Tibial nerve (tissue), 4 donors: ENCODE results near the gene BACH1. TPM values are rescaled to one million over a fixed set of nuclear protein-coding genes. Genes with fewer than 3 reads are reported as not detected.

Experiments
- DNase-seq, 2 donors: peaks; one replicate each; pipeline ENCODE4 v3.0.0-alpha.2; 2019; ENCODE audit warnings: low spot score in 2 of 2
- H3K27ac ChIP-seq, 4 donors: fragments of 200-600 bp; sonication (generic) in 3 of 4; one replicate each; pipeline ENCODE4 v1.5.1; 2017 to 2019; ENCODE audit warnings: mild to moderate bottlenecking in 1 of 4
- H3K27me3 ChIP-seq, 2 donors: fragments of 200-600 bp; sonication (generic) in 1 of 2; one replicate each; pipeline versions ENCODE4 v1.5.1 to v1.6.0; 2017 to 2019
- H3K36me3 ChIP-seq, 3 donors: fragments of 200-600 bp; sonication (generic); one replicate each; pipeline ENCODE4 v1.5.1; 2018 to 2019
- H3K4me1 ChIP-seq, 4 donors: fragments of 200-600 bp; sonication (generic) in 3 of 4; one replicate each; pipeline ENCODE4 v1.5.1; 2017 to 2019
- H3K4me3 ChIP-seq, 4 donors: fragments of 200-600 bp; sonication (generic) in 3 of 4; one replicate each; pipeline ENCODE4 v1.5.1; 2017 to 2019; ENCODE audit warnings: mild to moderate bottlenecking in 1 of 4, moderate library complexity in 1 of 4
- H3K9me3 ChIP-seq, 4 donors: fragments of 200-600 bp; sonication (generic) in 3 of 4; one replicate each; pipeline ENCODE4 v1.5.1; 2017 to 2019
- EP300 ChIP-seq, 2 donors: sonication (generic); formaldehyde crosslinking; IDR thresholded peaks; one replicate each; pipeline ENCODE4 v1.6.1; 2017; ENCODE audit warnings: antibody characterized with exemption in 2 of 2, mild to moderate bottlenecking in 1 of 2
- POLR2A ChIP-seq, 2 donors: fragments of 450-650 bp; IDR thresholded peaks; one replicate each; pipeline ENCODE4 v1.6.1; 2017; ENCODE audit warnings: antibody characterized with exemption in 2 of 2, mild to moderate bottlenecking in 2 of 2, moderate library complexity in 2 of 2
- WGBS, 2 donors: methylation state at CpG; one replicate each; pipeline ENCODE4 v1.1.5; 2018; 5-methylcytosine and 5-hydroxymethylcytosine counted together
- total RNA-seq, 4 donors: library from RNA; depleted of rRNA; stranded (reverse); fragments of >200 nt; gene quantifications; one replicate each; pipeline ENCODE4 v1.1.0, GENCODE V29; 2016
- TF ChIP-seq, protein P1 (sequence below), 5 experiments: fragments of 200-600 bp in 3 of 5; fragments of 450-650 bp in 2 of 5; sonication (generic) in 3 of 5; IDR thresholded peaks; one replicate each; pipeline ENCODE4 v1.5.1; 2016 to 2019; ENCODE audit warnings: antibody characterized with exemption in 5 of 5, mild to moderate bottlenecking in 3 of 5, moderate library complexity in 2 of 5

The BACH1 gene
- total RNA-seq, 4 donors from 2014 or later = 38.0 to 46.5 (median 39.9) TPM

DNA sequence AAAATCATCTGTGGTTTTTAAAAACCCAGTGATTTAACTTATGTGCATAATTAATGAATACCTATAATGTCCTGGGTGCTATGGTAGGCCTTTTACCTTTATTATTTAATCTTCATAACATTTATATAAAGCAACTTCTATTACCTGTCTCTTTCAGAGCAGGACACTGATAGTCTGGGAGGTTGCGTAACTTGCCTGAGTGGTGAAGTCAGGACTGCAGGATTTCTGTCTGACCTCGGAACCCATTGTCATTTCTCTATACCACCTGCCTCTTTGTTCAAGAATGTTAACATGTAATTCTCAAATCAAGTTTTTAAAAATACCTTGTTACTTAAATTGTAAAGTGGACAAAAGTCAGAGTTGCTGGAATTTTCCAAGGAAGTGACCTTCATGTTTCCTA is 41.0 kb upstream of the BACH1 start:
- no peak for DNase-seq
- H3K27ac ChIP-seq = no peak overlapping the region
- peaks cover 0 to 10% (median 0%) of the 10 kb centered on the region in 4 donors for H3K4me1 ChIP-seq
- H3K27me3 ChIP-seq = no peaks in the 10 kb centered on the region
- no peaks in the 10 kb centered on the region for H3K36me3 ChIP-seq
- H3K4me3 ChIP-seq = no peak overlapping the region
- 90 to 93% methylated on average over 2 of the region's 2 CpGs for WGBS, 2 donors
- TF ChIP-seq POLR2A (IDR thresholded peaks at IDR 0.05) = no peak
- TF ChIP-seq EP300 (IDR thresholded peaks at IDR 0.05) = no peak
- TF ChIP-seq, protein P1, sequence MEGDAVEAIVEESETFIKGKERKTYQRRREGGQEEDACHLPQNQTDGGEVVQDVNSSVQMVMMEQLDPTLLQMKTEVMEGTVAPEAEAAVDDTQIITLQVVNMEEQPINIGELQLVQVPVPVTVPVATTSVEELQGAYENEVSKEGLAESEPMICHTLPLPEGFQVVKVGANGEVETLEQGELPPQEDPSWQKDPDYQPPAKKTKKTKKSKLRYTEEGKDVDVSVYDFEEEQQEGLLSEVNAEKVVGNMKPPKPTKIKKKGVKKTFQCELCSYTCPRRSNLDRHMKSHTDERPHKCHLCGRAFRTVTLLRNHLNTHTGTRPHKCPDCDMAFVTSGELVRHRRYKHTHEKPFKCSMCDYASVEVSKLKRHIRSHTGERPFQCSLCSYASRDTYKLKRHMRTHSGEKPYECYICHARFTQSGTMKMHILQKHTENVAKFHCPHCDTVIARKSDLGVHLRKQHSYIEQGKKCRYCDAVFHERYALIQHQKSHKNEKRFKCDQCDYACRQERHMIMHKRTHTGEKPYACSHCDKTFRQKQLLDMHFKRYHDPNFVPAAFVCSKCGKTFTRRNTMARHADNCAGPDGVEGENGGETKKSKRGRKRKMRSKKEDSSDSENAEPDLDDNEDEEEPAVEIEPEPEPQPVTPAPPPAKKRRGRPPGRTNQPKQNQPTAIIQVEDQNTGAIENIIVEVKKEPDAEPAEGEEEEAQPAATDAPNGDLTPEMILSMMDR (IDR thresholded peaks at IDR 0.05) = no peak
- H3K9me3 ChIP-seq = peaks cover 0 to 25% (median 7%) of the 10 kb centered on the region in 4 donors

DNA sequence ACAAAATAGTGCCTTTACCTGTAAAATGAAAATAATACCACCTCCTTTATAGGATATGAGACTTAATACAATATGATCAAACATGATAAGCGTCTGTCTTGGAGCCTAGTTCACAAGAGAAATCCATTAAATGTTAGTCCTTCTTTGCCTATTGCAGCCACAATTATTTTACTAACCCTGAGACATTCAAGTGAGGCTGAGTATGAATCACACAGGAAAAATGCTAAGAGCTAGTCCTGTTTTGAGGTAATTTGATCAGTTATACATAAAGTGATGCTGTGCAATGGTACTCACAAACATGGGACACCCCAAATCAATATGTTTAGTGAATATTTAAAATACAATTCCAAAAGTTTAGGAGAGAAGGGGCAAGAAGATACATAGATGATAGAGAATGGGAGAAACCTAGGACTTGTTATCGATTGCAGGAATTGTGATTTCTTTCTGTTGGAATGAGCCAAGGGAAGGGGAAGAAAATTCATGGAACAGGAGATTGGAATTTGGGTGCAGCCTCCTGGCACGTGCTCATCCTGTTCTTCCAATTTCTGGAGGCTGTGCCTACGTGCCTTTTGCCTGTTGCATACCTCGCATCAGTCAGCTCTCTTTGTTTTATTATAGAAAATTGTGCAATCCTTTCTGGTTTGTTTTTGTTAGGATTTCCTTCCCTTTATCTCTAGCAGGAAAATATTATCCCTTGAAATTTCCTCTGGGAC is 39.9 kb upstream of the BACH1 start:
- WGBS, 2 donors = 41 to 52% methylated on average over 5 of the region's 5 CpGs
- no peak for TF ChIP-seq POLR2A (IDR thresholded peaks at IDR 0.05)
- H3K27ac ChIP-seq = no peak overlapping the region

GRCh38 chr21:29260461-29260860 is 38.3 kb upstream of the BACH1 start:
- Histone ChIP-seq H3K27me3 (no peaks in the 10 kb centered on the region), H3K9me3 (peaks cover 0 to 1% (median 0%) of the 10 kb centered on the region in 4 donors), H3K4me1 (peaks cover 0 to 10% (median 0%) of the 10 kb centered on the region in 4 donors), H3K27ac (no peak overlapping the region), H3K36me3 (no peaks in the 10 kb centered on the region), H3K4me3 (no peak overlapping the region)
- TF ChIP-seq EP300 (IDR thresholded peaks at IDR 0.05) (no peak), POLR2A (IDR thresholded peaks at IDR 0.05) (no peak)
- TF ChIP-seq, protein P1 (IDR thresholded peaks at IDR 0.05) = no peak
- WGBS, 2 donors = 95 to 96% methylated on average over 2 of the region's 2 CpGs
- DNase-seq = no peak

More for the DNA sequence above, 39.9 kb upstream of the BACH1 start:
- Histone ChIP-seq H3K4me3 (no peak overlapping the region), H3K9me3 (peaks cover 0 to 16% (median 4%) of the 10 kb centered on the region in 4 donors), H3K4me1 (peaks cover 0 to 10% (median 0%) of the 10 kb centered on the region in 4 donors), H3K36me3 (no peaks in the 10 kb centered on the region), H3K27me3 (no peaks in the 10 kb centered on the region)
- DNase-seq = no peak

- Histone ChIP-seq H3K4me3 (no peak overlapping the region), H3K27ac (no peak overlapping the region), H3K27me3 (no peaks in the 10 kb centered on the region), H3K9me3 (no peaks in the 10 kb centered on the region), H3K4me1 (peaks cover 0 to 10% (median 0%) of the 10 kb centered on the region in 4 donors), H3K36me3 (no peaks in the 10 kb centered on the region)
- WGBS, 2 donors = 88 to 93% methylated on average over 7 of the region's 7 CpGs
- no peak for DNase-seq
- TF ChIP-seq EP300 (IDR thresholded peaks at IDR 0.05) (no peak), POLR2A (IDR thresholded peaks at IDR 0.05) (no peak)
- TF ChIP-seq, protein P1 (IDR thresholded peaks at IDR 0.05) = no peak
Observed at GRCh38 chr21:29261555-29262540, 36.9 kb upstream of the BACH1 start.

DNA sequence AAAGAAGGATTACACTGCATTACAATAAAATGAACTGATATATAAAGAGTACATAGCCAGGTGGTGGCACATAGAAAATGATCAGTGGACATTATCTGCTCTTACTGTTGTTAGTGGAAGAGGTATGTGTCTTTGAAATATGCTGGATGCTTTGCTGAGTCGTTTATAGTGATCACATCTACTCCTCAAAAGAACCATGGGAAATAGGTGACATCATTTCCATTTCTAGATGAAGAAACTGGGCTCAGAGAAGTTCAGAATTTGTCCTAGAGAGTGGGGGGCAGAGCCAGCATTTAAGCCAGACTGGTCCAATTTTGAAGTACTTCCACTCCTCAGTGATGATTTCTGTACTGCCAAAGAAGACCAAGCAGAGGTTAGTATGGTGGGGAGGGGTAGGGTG is 34.0 kb upstream of the BACH1 start:
- H3K27ac ChIP-seq = no peak overlapping the region
- TF ChIP-seq, protein P1 (IDR thresholded peaks at IDR 0.05) = no peak
- TF ChIP-seq EP300 (IDR thresholded peaks at IDR 0.05) = no peak
- no peak for TF ChIP-seq POLR2A (IDR thresholded peaks at IDR 0.05)
- H3K4me1 ChIP-seq = peaks cover 0 to under 1% (median 0%) of the 10 kb centered on the region in 4 donors
- H3K4me3 ChIP-seq = no peak overlapping the region
- no peaks in the 10 kb centered on the region for H3K36me3 ChIP-seq
- WGBS, 2 donors = 61 to 64% methylated on average over 1 of the region's 1 CpG
- H3K9me3 ChIP-seq = no peaks in the 10 kb centered on the region
- DNase-seq = no peak
- no peaks in the 10 kb centered on the region for H3K27me3 ChIP-seq
